Suprapubic skin (tissue), 4 donors: ENCODE data around the gene ZNF281.

Source experiments
- EP300 ChIP-seq: sonication (generic); formaldehyde crosslinking; IDR thresholded peaks from one replicate; pipeline ENCODE4 v1.6.1; 2017; ENCODE audit warnings: antibody characterized with exemption
- POLR2AphosphoS5 ChIP-seq, 3 donors: sonication (generic); formaldehyde crosslinking; IDR thresholded peaks; one replicate each; pipeline ENCODE4 v1.6.1; 2017; ENCODE audit warnings: antibody characterized with exemption in 3 of 3
- TF ChIP-seq, protein P1 (sequence below), 2 donors: fragments of 200-600 bp in 1 of 2; fragments of 450-650 bp in 1 of 2; sonication (generic) in 1 of 2; IDR thresholded peaks; one replicate each; pipeline ENCODE4 v1.5.1; 2016 to 2019; ENCODE audit warnings: antibody characterized with exemption in 2 of 2, mild to moderate bottlenecking in 1 of 2, moderate library complexity in 1 of 2

DNA sequence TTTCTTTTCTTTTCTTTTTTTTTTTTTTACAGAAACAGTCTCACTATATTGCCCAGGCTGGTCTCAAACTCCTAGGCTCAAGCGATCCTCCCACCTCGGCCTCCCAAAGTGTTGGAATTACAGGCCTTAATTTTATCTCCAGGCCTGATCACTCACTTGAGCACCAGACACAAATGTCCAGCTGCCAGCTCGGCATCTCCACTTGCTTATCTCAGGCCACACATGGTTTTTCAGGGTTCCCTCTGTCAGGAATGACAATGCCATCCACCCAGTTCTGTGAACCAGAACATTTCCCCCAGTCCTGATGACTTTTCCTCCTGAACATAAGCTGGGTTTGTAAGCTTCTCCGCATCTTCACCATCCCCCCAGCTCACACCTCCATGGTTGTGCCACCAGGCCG, 44.6 kb upstream of the ZNF281 start:
- TF ChIP-seq, protein P1, sequence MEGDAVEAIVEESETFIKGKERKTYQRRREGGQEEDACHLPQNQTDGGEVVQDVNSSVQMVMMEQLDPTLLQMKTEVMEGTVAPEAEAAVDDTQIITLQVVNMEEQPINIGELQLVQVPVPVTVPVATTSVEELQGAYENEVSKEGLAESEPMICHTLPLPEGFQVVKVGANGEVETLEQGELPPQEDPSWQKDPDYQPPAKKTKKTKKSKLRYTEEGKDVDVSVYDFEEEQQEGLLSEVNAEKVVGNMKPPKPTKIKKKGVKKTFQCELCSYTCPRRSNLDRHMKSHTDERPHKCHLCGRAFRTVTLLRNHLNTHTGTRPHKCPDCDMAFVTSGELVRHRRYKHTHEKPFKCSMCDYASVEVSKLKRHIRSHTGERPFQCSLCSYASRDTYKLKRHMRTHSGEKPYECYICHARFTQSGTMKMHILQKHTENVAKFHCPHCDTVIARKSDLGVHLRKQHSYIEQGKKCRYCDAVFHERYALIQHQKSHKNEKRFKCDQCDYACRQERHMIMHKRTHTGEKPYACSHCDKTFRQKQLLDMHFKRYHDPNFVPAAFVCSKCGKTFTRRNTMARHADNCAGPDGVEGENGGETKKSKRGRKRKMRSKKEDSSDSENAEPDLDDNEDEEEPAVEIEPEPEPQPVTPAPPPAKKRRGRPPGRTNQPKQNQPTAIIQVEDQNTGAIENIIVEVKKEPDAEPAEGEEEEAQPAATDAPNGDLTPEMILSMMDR (IDR thresholded peaks at IDR 0.05) = no peak
- TF ChIP-seq POLR2AphosphoS5 (IDR thresholded peaks at IDR 0.05) (no peak), EP300 (no peak)
